IPS-18a (cell line): ENCODE measurements around the gene CAPN2.

Experiments used
- H3K27ac ChIP-seq: one replicate; pipeline ENCODE4 v1.5.1; 2013; ENCODE audit warnings: low read length
- H3K27me3 ChIP-seq: one replicate; pipeline ENCODE4 v1.6.1; 2013; ENCODE audit warnings: mild to moderate bottlenecking, low read length; ENCODE audit not compliant: control insufficient read depth, insufficient read depth
- H3K36me3 ChIP-seq: one replicate; pipeline ENCODE4 v1.6.1; 2013; ENCODE audit warnings: low read depth, low read length; ENCODE audit not compliant: control insufficient read depth
- H3K4me1 ChIP-seq: one replicate; pipeline ENCODE4 v1.6.1; 2013; ENCODE audit warnings: low read depth, low read length; ENCODE audit not compliant: control insufficient read depth
- H3K4me3 ChIP-seq: one replicate; pipeline ENCODE4 v1.5.1; 2013; ENCODE audit warnings: low read length
- H3K9ac ChIP-seq: one replicate; pipeline ENCODE4 v1.6.1; 2013; ENCODE audit warnings: mild to moderate bottlenecking, low read length, moderate library complexity
- H3K9me3 ChIP-seq: one replicate; pipeline ENCODE4 v1.6.1; 2013; ENCODE audit warnings: low read depth, low read length; ENCODE audit not compliant: control insufficient read depth

The CAPN2 gene

GRCh38 chr1:223682502-223682901 is 29.8 kb upstream of the CAPN2 start:
- H3K9me3 ChIP-seq = no peaks in the 10 kb centered on the region
- H3K4me1 ChIP-seq = no peaks in the 10 kb centered on the region
- no peak overlapping the region for H3K4me3 ChIP-seq
- H3K27me3 ChIP-seq = no peaks in the 10 kb centered on the region
- H3K27ac ChIP-seq = no peak overlapping the region
- H3K9ac ChIP-seq = no peak overlapping the region
- no peaks in the 10 kb centered on the region for H3K36me3 ChIP-seq

- Histone ChIP-seq H3K9me3 (no peaks in the 10 kb centered on the region), H3K27ac (no peak overlapping the region), H3K4me3 (no peak overlapping the region), H3K9ac (no peak overlapping the region), H3K36me3 (no peaks in the 10 kb centered on the region), H3K4me1 (no peaks in the 10 kb centered on the region), H3K27me3 (no peaks in the 10 kb centered on the region)
Measured at GRCh38 chr1:223683586-223684487, 28.5 kb upstream of the CAPN2 start.

- no peaks in the 10 kb centered on the region for H3K36me3 ChIP-seq
- H3K9me3 ChIP-seq = no peaks in the 10 kb centered on the region
Measured at GRCh38 chr1:223684488-223684792, 27.9 kb upstream of the CAPN2 start.

GRCh38 chr1:223691121-223691520 is 21.2 kb upstream of the CAPN2 start:
- Histone ChIP-seq H3K9me3 (no peaks in the 10 kb centered on the region), H3K36me3 (no peaks in the 10 kb centered on the region), H3K27me3 (no peaks in the 10 kb centered on the region), H3K27ac (no peak overlapping the region), H3K4me1 (no peaks in the 10 kb centered on the region), H3K9ac (no peak overlapping the region), H3K4me3 (no peak overlapping the region)

More at GRCh38 chr1:223684488-223684792, 27.9 kb upstream of the CAPN2 start:
- Histone ChIP-seq H3K27ac (no peak overlapping the region), H3K4me1 (no peaks in the 10 kb centered on the region), H3K4me3 (no peak overlapping the region), H3K9ac (no peak overlapping the region), H3K27me3 (no peaks in the 10 kb centered on the region)

- no peak overlapping the region for H3K9ac ChIP-seq
- H3K4me3 ChIP-seq = no peak overlapping the region
- H3K9me3 ChIP-seq = no peaks in the 10 kb centered on the region
Measured at GRCh38 chr1:223695014-223695548, 17.3 kb upstream of the CAPN2 start.

GRCh38 chr1:223695941-223696340 is 16.4 kb upstream of the CAPN2 start:
- Histone ChIP-seq H3K27me3 (no peaks in the 10 kb centered on the region), H3K4me1 (no peaks in the 10 kb centered on the region), H3K4me3 (no peak overlapping the region), H3K36me3 (no peaks in the 10 kb centered on the region), H3K27ac (no peak overlapping the region), H3K9me3 (no peaks in the 10 kb centered on the region), H3K9ac (no peak overlapping the region)

More at GRCh38 chr1:223695014-223695548, 17.3 kb upstream of the CAPN2 start:
- H3K36me3 ChIP-seq = no peaks in the 10 kb centered on the region
- H3K4me1 ChIP-seq = no peaks in the 10 kb centered on the region
- no peaks in the 10 kb centered on the region for H3K27me3 ChIP-seq
- no peak overlapping the region for H3K27ac ChIP-seq

GRCh38 chr1:223700388-223700918 is 11.9 kb upstream of the CAPN2 start:
- Histone ChIP-seq H3K9ac (no peak overlapping the region), H3K27ac (no peak overlapping the region), H3K9me3 (no peaks in the 10 kb centered on the region), H3K4me3 (no peak overlapping the region), H3K4me1 (no peaks in the 10 kb centered on the region), H3K27me3 (no peaks in the 10 kb centered on the region), H3K36me3 (no peaks in the 10 kb centered on the region)

- Histone ChIP-seq H3K4me3 (no peak overlapping the region), H3K27me3 (no peaks in the 10 kb centered on the region), H3K4me1 (no peaks in the 10 kb centered on the region), H3K9me3 (no peaks in the 10 kb centered on the region), H3K36me3 (no peaks in the 10 kb centered on the region), H3K9ac (no peak overlapping the region), H3K27ac (no peak overlapping the region)
Measured at GRCh38 chr1:223700942-223701637, 11.2 kb upstream of the CAPN2 start.

- Histone ChIP-seq H3K27ac (no peak overlapping the region), H3K9ac (no peak overlapping the region), H3K4me3 (no peak overlapping the region), H3K27me3 (no peaks in the 10 kb centered on the region), H3K36me3 (no peaks in the 10 kb centered on the region), H3K9me3 (no peaks in the 10 kb centered on the region), H3K4me1 (no peaks in the 10 kb centered on the region)
Measured at GRCh38 chr1:223702735-223703667, 9.3 kb upstream of the CAPN2 start.

GRCh38 chr1:223703668-223704013 is 8.7 kb upstream of the CAPN2 start:
- no peak overlapping the region for H3K9ac ChIP-seq
- no peaks in the 10 kb centered on the region for H3K4me1 ChIP-seq
- H3K36me3 ChIP-seq = no peaks in the 10 kb centered on the region
- no peak overlapping the region for H3K4me3 ChIP-seq
- no peak overlapping the region for H3K27ac ChIP-seq
- H3K27me3 ChIP-seq = no peaks in the 10 kb centered on the region
- H3K9me3 ChIP-seq = no peaks in the 10 kb centered on the region
